HG03460 (cell line): ENCODE results near the gene DBET.
"Not testable (repeated sequence)": the region's sequence is repeated elsewhere in the genome, so short reads cannot be mapped to it uniquely, and the experiment has no call there.

Source experiments
- ATAC-seq: cut with Tn5 transposase; IDR thresholded peaks from one replicate; pipeline ENCODE4 v1.9.1; 2021; ENCODE audit not compliant: unreplicated experiment

DBET gene

GRCh38 chr4:190064342-190064741 lies at the start of gene DBET:
TSS of gene DBET (plus strand) at chr4:190064502.
- not testable (repeated sequence) for ATAC-seq

- peak; percentile 57 for ATAC-seq
Measured at GRCh38 chr4:190014771-190015537, 49.3 kb upstream of the DBET start.

DNA sequence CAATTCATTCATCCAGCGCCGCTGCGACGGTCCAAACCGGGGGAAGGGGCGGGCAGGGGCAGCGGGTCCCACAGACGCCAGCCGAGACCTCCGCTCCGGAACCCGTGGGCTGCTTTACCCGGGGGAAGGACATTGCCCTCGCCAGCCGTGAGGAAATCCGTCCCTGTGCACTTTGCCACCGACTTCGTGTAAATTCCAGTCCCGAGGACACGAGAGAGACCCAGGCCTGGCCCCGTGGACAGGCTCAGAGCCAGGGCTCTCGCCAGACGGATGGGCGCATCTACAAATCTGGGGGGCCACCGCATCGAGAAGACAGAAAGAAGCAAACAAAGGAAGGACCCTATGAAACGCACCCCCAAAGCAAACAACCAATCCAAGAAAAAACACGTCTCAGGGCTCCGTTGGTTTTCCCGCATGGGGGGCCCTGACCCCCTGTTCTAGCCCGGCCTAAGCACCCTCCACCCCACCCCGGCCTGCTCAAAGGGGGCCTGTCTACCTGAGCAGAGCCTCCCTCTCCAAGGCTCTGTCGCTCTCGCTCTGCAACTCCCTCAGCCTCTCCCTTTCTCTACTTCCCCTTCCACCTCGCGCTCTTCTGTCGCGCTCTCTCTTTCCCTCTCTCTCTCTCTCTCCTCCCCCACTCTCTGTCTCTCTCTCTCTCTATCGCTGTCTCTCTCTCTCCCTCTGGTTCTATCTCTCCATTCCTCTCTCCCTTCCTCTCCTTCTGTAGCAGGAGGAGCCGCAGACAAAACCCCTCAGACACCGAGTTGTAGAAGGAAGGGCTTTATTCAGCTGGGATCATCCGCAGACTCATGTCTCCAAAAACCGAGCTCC lies 48.5 kb upstream of the DBET start:
- ATAC-seq, result no peak

DNA sequence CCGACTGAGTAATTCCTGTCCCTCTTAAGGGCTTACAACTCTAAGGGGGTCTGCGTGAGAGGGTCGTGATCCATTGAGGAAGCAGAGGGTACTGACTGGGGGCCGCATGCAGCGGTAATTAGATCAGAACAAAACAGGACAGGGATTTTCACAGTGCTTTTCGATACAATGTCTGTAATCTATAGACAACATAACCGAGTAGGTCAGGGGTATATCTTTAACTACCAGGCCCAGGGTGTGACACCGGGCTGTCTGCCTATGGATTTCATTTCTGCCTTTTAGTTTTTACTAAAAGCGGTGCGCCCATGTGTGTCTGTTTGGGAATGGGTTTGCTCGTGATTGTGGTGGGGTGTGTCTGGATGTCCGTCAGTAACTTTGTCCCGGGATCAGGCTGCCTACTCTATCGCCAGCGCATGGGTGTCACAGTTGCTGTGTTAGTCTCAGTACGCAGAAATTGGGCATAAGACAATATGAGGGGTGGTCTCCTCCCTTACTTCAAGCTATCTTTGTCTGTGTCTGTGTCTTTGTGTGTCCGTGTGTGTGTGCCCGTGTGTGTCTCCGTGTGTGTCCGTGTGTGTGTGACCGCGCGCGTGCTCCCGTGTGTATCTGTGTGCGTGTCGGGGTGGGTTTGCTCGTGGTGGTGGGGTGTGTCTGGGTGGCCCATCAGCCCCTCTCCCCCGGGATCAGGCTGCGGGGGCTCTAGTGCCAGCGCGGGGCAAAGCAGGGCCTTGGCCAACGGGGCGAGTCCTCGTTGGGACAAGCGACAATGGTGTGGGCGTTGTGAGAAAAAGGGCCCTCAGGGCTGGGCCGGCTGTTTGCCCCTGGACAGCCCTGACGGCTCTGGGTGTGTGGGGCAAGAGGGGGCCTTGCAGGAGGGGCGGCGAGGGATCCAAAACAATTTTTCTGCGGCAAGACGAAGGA lies 47.7 kb upstream of the DBET start:
- ATAC-seq, result no peak

- no peak for ATAC-seq
Measured at GRCh38 chr4:190017357-190018200, 46.7 kb upstream of the DBET start.

- no peak for ATAC-seq
Measured at GRCh38 chr4:190018201-190018920, 45.9 kb upstream of the DBET start.

GRCh38 chr4:190019023-190019858 lies 45.1 kb upstream of the DBET start:
- ATAC-seq, result no peak

DNA sequence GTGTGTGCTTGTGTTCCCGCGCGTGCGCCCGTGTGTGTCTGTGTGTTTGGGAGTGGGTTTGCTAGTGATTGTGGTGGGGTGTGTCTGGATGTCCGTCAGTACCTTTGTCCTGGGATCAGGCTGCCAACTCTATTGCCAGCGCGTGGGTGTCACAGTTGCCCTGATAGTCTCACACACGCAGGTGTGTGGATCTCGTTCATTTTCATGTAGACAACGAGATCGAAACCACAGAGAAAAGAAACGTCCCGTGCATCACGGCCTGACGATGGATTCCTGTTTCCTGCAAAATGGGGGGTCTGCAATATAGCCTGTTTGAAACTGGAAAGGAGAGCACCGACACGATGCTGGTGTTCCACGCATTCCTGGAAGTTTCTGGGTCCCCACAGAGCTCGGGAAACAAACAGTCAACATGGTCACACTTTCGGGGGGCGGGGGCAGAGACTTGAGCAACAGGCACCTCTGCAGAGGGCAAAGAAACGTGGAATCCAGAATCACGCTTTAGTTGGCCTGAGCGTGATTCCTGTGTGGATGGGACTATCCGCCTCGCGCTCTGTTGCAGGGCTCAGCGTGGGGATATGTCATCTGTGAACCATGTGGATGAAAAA lies 44.3 kb upstream of the DBET start:
- ATAC-seq, result not testable (repeated sequence)

DNA sequence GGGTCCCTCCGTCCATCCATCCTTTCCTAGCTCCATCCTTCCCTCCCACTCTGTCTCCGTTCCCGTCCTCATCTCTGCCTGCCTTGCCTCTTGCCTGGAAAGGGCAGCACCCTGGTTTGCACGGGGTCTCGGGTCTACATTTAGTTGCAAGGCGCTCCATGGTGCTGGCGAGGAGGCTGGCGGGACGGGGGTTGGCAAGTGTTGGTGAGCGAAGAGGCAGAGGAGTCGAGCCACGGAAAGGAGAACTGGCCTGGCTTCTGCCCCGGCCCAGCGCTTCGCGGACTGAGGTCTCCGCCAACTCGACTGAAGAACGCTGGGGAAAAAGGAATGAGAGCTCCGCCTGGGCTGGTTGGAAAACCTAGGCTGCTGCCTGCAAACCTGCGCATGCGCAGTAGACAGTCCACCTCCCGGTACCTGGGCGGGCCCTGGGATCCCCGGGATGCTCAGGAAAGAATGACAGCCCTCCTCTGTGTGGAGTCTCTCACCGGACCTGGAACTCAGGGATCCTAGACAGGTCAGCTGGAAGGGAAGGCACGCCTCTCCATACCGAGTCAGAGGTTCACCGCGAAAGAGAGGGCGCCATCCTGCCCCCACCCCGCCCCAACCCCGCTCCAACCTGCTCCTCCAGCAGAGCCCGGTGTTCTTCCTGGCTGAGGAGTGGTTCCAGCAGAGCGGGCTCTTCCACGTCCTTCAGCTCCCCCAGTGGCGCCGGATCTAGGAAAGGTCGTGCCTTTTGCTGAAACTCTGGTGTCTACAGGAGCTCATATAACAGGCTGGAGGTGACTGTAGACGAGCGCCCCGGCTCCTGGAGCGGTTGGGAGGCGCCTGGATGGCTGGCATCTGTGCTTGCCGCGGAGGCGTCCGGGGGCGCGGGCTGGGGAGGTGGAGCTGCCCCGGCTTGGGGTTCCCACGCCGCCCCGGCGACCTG lies 43.2 kb upstream of the DBET start:
- ATAC-seq, result no peak

DNA sequence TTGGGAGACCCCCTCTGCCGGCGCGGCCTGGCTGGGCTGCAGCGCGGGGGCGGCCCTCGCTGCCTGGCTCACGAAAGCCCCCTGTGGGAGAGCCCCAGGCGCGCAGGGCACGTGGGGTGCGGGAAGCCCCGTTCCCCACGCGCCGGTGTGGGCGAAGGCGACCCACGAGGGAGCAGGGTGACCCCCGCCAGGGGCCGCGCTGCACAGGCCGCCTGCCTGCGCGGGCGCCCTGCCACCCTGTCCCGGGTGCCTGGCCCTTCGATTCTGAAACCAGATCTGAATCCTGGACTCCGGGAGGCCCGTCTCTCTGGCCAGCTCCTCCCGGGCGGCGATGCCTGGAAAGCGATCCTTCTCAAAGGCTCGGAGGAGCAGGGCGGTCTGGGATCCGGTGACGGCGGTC lies 42.3 kb upstream of the DBET start:
- ATAC-seq, result not testable (repeated sequence)

GRCh38 chr4:190022614-190023281 lies 41.6 kb upstream of the DBET start:
- peak; percentile 55 for ATAC-seq

- not testable (repeated sequence) for ATAC-seq
Measured at GRCh38 chr4:190027156-190027555, 37.1 kb upstream of the DBET start, which contains the start of gene FRG2. TSS of gene FRG2 (minus strand) at chr4:190027256. CDS start at chr4:190027204, 52 bp downstream.

DNA sequence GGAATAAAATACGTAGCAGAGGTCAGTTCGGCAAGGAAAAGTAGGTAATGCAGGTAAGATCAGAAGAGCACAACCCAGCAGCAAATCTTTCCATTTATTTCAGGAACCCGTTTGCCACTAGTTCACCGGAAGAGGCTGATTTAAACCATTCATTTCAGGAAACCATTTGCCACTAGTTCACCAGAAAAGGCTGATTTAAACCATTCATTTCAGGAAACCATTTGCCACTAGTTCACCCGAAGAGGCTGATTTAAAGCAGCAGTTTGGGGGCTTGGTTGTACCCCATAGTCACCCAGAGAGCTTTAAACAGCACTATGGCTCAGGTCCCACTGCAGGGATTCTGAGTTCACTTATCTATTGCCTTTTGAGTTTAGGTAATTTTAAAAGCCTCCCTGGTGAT lies 33.0 kb upstream of the DBET start:
- not testable (repeated sequence) for ATAC-seq

DNA sequence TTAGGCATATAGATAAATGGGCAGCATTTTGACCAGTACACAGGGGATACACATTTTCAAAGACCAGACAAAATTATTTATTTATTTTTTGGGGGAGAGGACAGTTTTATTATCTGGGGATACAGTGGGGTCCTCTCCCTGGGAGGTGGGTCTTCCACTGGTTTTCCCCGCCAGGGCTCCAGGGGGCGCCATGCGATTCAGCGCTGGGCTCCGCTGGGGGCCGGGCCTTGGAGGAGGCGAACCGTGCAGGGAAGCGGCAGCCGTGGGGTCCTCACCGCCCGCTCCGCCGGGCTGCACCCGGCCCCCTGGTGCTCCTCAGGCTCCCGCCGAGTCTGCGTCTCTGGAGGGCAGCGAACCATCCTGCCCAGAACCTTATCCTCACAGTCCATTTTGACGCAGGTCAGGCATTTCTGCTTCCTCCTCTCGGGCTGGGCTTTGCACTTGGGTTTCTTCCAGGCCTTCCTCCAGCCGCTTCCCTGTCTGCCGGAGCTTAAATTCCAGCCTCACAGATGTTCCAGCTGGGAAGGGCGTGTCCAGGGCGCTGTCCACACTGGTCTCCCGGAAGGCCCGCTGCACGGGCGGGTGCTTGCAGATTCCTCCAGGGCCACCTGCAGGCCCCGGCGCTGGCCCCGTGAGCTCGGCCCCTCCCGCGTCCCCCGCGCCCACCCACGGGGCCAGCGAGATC lies 26.5 kb upstream of the DBET start:
- ATAC-seq, result not testable (repeated sequence)

DNA sequence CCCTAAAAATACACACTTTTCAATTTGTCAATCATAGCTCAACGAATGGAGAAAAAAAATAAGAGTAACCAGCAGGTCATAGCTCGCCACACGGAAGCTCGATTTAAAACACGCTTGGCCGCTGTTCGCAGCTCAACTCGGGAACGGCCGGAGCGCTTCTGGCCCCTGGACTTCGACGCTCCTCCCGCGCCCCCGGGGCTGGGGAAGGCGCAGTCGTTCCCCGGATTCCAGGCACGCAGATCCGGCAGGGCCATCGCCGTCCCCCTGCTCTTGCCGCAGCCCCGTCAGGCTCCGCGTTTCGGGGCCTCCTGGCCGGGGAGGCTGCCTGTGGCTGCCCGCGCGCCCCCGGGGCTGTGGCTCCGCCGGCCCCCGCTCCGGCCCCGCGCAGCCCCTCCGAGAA lies 23.4 kb upstream of the DBET start:
- not testable (repeated sequence) for ATAC-seq

DNA sequence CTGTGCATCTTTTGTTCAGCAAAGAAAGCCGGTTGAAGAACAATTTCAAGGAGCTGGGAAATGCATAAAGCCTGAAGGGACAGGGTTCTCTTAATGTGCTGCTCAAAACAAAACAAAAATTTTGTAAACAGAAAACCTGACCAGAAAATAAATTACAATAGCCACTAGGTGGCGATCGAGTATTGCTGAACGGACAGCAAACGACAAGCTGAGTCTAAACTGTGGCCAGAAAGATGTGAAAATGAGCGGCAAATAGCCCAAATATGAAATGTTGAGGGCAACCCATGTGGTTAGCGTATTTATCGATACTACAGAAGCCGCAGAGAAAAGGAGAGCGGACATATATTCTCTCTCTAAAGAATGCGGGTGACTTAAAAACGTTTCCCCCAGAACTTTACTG lies 16.7 kb upstream of the DBET start:
- ATAC-seq, result not testable (repeated sequence)
